HepG2 (cell line): ENCODE results near the gene SSNA1. TPM values are rescaled to one million over a fixed set of nuclear protein-coding genes. Genes with fewer than 3 reads are reported as not detected.

ENCODE experiments used
- AKNA ChIP-seq: sonication (generic); formaldehyde crosslinking; IDR thresholded peaks from 2 replicates; pipeline ENCODE4 v1.4.0; 2020; ENCODE audit warnings: missing genetic modification reagents, borderline replicate concordance
- BCL6 ChIP-seq: IDR thresholded peaks from 2 replicates; pipeline ENCODE4 v1.6.1; 2016; ENCODE audit warnings: missing genetic modification reagents, missing compliant biosample characterization
- BHLHE40 ChIP-seq: IDR thresholded peaks from 2 replicates; pipeline ENCODE4 v1.6.1; 2011; ENCODE audit warnings: low read length, improper control_type of control experiment
- IRF2 ChIP-seq: IDR thresholded peaks from 2 replicates; pipeline ENCODE4 v1.6.1; 2018; ENCODE audit warnings: missing genetic modification reagents, missing compliant biosample characterization
- PAWR ChIP-seq: sonication (generic); formaldehyde crosslinking; IDR thresholded peaks from 2 replicates; pipeline ENCODE4 v1.4.0; 2020; ENCODE audit warnings: missing genetic modification reagents, mild to moderate bottlenecking, borderline replicate concordance
- PCBP1 ChIP-seq: fragments of 200-400 bp; formaldehyde crosslinking; IDR thresholded peaks from 2 replicates; pipeline ENCODE4 v1.6.1; 2017; ENCODE audit warnings: mild to moderate bottlenecking, low read depth, low read length, borderline replicate concordance
- SOX6 ChIP-seq, 2 experiments: fragments of 450-650 bp in 1 of 2; sonication (generic) in 1 of 2; formaldehyde crosslinking in 1 of 2; IDR thresholded peaks; 2 replicates each; pipeline versions ENCODE4 v1.4.0 to v1.6.1; 2017 to 2020; ENCODE audit warnings: antibody characterized with exemption in 1 of 2, mild to moderate bottlenecking in 1 of 2, missing genetic modification reagents in 1 of 2
- TBP ChIP-seq: sonication (generic); formaldehyde crosslinking; IDR thresholded peaks from 2 replicates; pipeline ENCODE4 v1.5.0; 2020; ENCODE audit warnings: missing genetic modification reagents
- TOE1 ChIP-seq: sonication (generic); formaldehyde crosslinking; IDR thresholded peaks from 2 replicates; pipeline ENCODE4 v1.4.0; 2020; ENCODE audit warnings: mild to moderate bottlenecking, missing genetic modification reagents
- ZBTB42 ChIP-seq: sonication (generic); formaldehyde crosslinking; IDR thresholded peaks from 2 replicates; pipeline ENCODE4 v1.5.0; 2020; ENCODE audit warnings: mild to moderate bottlenecking, missing genetic modification reagents
- ZBTB7B ChIP-seq: sonication (generic); formaldehyde crosslinking; IDR thresholded peaks from 2 replicates; pipeline ENCODE4 v1.4.0; 2020; ENCODE audit warnings: missing genetic modification reagents
- ZNF333 ChIP-seq: sonication (generic); formaldehyde crosslinking; IDR thresholded peaks from 2 replicates; pipeline ENCODE4 v1.4.0; 2020; ENCODE audit warnings: mild to moderate bottlenecking, missing genetic modification reagents, borderline replicate concordance
- ZNF512 ChIP-seq: sonication (generic); formaldehyde crosslinking; IDR thresholded peaks from 2 replicates; pipeline ENCODE4 v1.4.0; 2020; ENCODE audit warnings: mild to moderate bottlenecking, missing genetic modification reagents
- ZNF550 ChIP-seq: sonication (generic); formaldehyde crosslinking; IDR thresholded peaks from 2 replicates; pipeline ENCODE4 v1.4.0; 2020; ENCODE audit warnings: mild to moderate bottlenecking, missing genetic modification reagents, borderline replicate concordance
- ZNF616 ChIP-seq: sonication (generic); formaldehyde crosslinking; IDR thresholded peaks from 2 replicates; pipeline ENCODE4 v1.5.0; 2020; ENCODE audit warnings: low read depth, mild to moderate bottlenecking, missing genetic modification reagents
- ZNF644 ChIP-seq: IDR thresholded peaks from 2 replicates; pipeline ENCODE4 v1.6.1; 2016; ENCODE audit warnings: low read depth
- ZNF7 ChIP-seq: IDR thresholded peaks from 2 replicates; pipeline ENCODE4 v1.6.1; 2016; ENCODE audit warnings: missing biosample characterization, missing genetic modification reagents
- polyA plus RNA-seq, 8 experiments: library from polyadenylated mRNA; depleted of rRNA in 3 of 8; stranded (reverse) in 7 of 8; unstranded in 1 of 8; fragments of >200 nt; fragmentation: Illumina TruSeq in 4 of 8; extraction: Trizol in 4 of 8; gene quantifications; 2 replicates each; pipeline versions ENCODE4 v1.2.1 to v1.2.3, GENCODE V29; 2011 to 2016; ENCODE audit warnings: low read depth in 4 of 8, missing spikeins in 1 of 8, mixed read lengths in 1 of 8; ENCODE audit not compliant: insufficient read depth in 1 of 8
- total RNA-seq, 5 experiments: library from RNA; depleted of rRNA; stranded (reverse); fragments of >200 nt; fragmentation: Illumina TruSeq; extraction: Trizol; gene quantifications; 2 replicates each; pipeline ENCODE4 v1.2.3, GENCODE V29; 2016; ENCODE audit warnings: low read depth in 1 of 5
- TF ChIP-seq, protein P1 (sequence below): sonication (generic); formaldehyde crosslinking; IDR thresholded peaks from 2 replicates; pipeline ENCODE4 v1.4.0; 2020; ENCODE audit warnings: mild to moderate bottlenecking, missing genetic modification reagents
- TF ChIP-seq, protein P2 (sequence below): sonication (generic); formaldehyde crosslinking; IDR thresholded peaks from 2 replicates; pipeline ENCODE4 v1.4.0; 2020; ENCODE audit warnings: low read depth, mild to moderate bottlenecking, missing genetic modification reagents

The SSNA1 gene
- total and polyA plus RNA-seq, 2 of the 13 experiments (the other 11 are each of a cell fraction or from before 2014, with no cell fraction given): 35.9 to 49.4 TPM

- TF ChIP-seq TOE1 (CRISPR knock-in tag) (0 out of 2 replicates have a peak, but pooled peaks have one; percentile 67), ZBTB7B (CRISPR knock-in tag) (peak; percentile 93), PAWR (CRISPR knock-in tag) (no peak), PCBP1 (peak; percentile 73; the same call in 1 of the 2 replicates), ZBTB42 (CRISPR knock-in tag) (no peak), ZNF333 (CRISPR knock-in tag) (no peak; the same call in 1 of the 2 replicates), ZNF512 (CRISPR knock-in tag) (no peak), BCL6 (CRISPR knock-in tag) (peak; percentile 65), BHLHE40 (no peak), IRF2 (CRISPR knock-in tag) (peak; percentile 93), TBP (CRISPR knock-in tag) (no peak), ZNF644 (CRISPR knock-in tag) (no peak), SOX6 (IDR thresholded peaks at IDR 0.05) (no peak), SOX6 (CRISPR knock-in tag; IDR thresholded peaks at IDR 0.05) (peak; percentile 70; the same call in 1 of the 2 replicates), AKNA (CRISPR knock-in tag) (no peak), ZNF550 (CRISPR knock-in tag) (no peak), ZNF7 (CRISPR knock-in tag) (no peak), ZNF616 (no peak)
- TF ChIP-seq, protein P1, sequence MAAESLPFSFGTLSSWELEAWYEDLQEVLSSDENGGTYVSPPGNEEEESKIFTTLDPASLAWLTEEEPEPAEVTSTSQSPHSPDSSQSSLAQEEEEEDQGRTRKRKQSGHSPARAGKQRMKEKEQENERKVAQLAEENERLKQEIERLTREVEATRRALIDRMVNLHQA (CRISPR knock-in tag): no peak
- TF ChIP-seq, protein P2, sequence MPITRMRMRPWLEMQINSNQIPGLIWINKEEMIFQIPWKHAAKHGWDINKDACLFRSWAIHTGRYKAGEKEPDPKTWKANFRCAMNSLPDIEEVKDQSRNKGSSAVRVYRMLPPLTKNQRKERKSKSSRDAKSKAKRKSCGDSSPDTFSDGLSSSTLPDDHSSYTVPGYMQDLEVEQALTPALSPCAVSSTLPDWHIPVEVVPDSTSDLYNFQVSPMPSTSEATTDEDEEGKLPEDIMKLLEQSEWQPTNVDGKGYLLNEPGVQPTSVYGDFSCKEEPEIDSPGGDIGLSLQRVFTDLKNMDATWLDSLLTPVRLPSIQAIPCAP (CRISPR knock-in tag): no peak
Measured at GRCh38 chr9:137200311-137201204, 12.1 kb downstream of the SSNA1 start, which contains the start of gene TPRN (continued).
